CD4-positive, alpha-beta T cell (primary cell): ENCODE results near the gene GAD2. TPM values are rescaled to one million over a fixed set of nuclear protein-coding genes. Genes with fewer than 3 reads are reported as not detected.

Source experiments
- ATAC-seq: fragments of 200-7000 bp; cut with Tn5 transposase; one replicate; pipeline ENCODE4 v1.10.0; 2022; ENCODE audit warnings: mild to moderate bottlenecking; ENCODE audit not compliant: poor library complexity
- CTCF ChIA-PET: fragments of 350-600 bp; sonication (Branson Sonifier 250); formaldehyde crosslinking; loops from one replicate; lab custom pipeline; 2021; ENCODE audit warnings: antibody characterized with exemption, inconsistent platforms; lab: Charles Lee
- POLR2A ChIA-PET: fragments of 350-600 bp; sonication (Branson Sonifier 250); formaldehyde crosslinking; loops from one replicate; lab custom pipeline; 2021; ENCODE audit warnings: antibody characterized with exemption, inconsistent platforms; lab: Charles Lee
- DNase-seq, 14 experiments: peaks; one replicate each; pipeline ENCODE4 v3.0.0-alpha.2; 2013 to 2020; ENCODE audit warnings: mixed read lengths in 2 of 14
- H3K27ac ChIP-seq, 2 donors: one replicate each; pipeline versions ENCODE4 v1.5.1 to v1.7.0; 2013; ENCODE audit warnings: low read length in 2 of 2, low read depth in 1 of 2, mild to moderate bottlenecking in 1 of 2
- H3K27me3 ChIP-seq, 2 experiments: 1 replicate in 1 of 2; 2 replicates in 1 of 2; pipeline versions ENCODE4 v1.6.1 to v1.7.0; 2013; ENCODE audit warnings: low read length in 2 of 2, control low read depth in 1 of 2, mild to moderate bottlenecking in 1 of 2, moderate library complexity in 1 of 2; ENCODE audit not compliant: insufficient read depth in 2 of 2, control insufficient read depth in 1 of 2
- H3K36me3 ChIP-seq: one replicate; pipeline ENCODE4 v1.6.1; 2013; ENCODE audit warnings: low read length, control low read depth; ENCODE audit not compliant: insufficient read depth
- H3K4me1 ChIP-seq: one replicate; pipeline ENCODE4 v1.6.1; 2013; ENCODE audit warnings: low read length, control low read depth; ENCODE audit not compliant: insufficient read depth
- H3K4me3 ChIP-seq: one replicate; pipeline ENCODE4 v1.5.1; 2013; ENCODE audit warnings: mild to moderate bottlenecking, low read length, moderate library complexity
- H3K9me3 ChIP-seq, 2 experiments: 1 replicate in 1 of 2; 2 replicates in 1 of 2; pipeline versions ENCODE4 v1.6.1 to v1.7.0; 2013; ENCODE audit warnings: low read length in 2 of 2, mild to moderate bottlenecking in 2 of 2, control low read depth in 1 of 2, moderate library complexity in 1 of 2; ENCODE audit not compliant: control insufficient read depth in 1 of 2, insufficient read depth in 1 of 2
- H3K27ac Mint-ChIP-seq: one replicate; pipeline ENCODE4 v1.8.0; 2020; ENCODE audit warnings: mixed read lengths
- H3K27me3 Mint-ChIP-seq: one replicate; pipeline ENCODE4 v1.8.0; 2021; ENCODE audit warnings: mixed read lengths
- H3K36me3 Mint-ChIP-seq: one replicate; pipeline ENCODE4 v1.8.0; 2021; ENCODE audit warnings: low read depth, mixed read lengths
- H3K4me1 Mint-ChIP-seq: one replicate; pipeline ENCODE4 v1.8.0; 2021; ENCODE audit warnings: low read depth, mixed read lengths
- H3K4me3 Mint-ChIP-seq: one replicate; pipeline ENCODE4 v1.8.0; 2020; ENCODE audit warnings: mild to moderate bottlenecking, mixed read lengths
- H3K9me3 Mint-ChIP-seq: one replicate; pipeline ENCODE4 v1.8.0; 2020; ENCODE audit warnings: mixed read lengths
- CTCF ChIP-seq: fragments of 200-600 bp; IDR thresholded peaks from one replicate; pipeline ENCODE4 v1.8.0; 2022; ENCODE audit warnings: antibody characterized with exemption, mild to moderate bottlenecking
- intact Hi-C, 2 experiments: fragments of 100-400 bp; cut with DNase I in 1 of 2; cut with micrococcal nuclease in 1 of 2; formaldehyde crosslinking; loops; one replicate each; pipeline versions ENCODE4 v1.15.1 to v1.9.0; 2023 to 2025; cut with DNase I, micrococcal nuclease
- total RNA-seq, 174 experiments: library from RNA in 2 of 174; stranded (reverse) in 2 of 174; gene quantifications; one replicate each; pipeline ENCODE4 v1.2.3 and lab custom pipeline; 2021 to 2026

The GAD2 gene
- total RNA-seq, 2 experiments from 2014 or later = not detected

DNA sequence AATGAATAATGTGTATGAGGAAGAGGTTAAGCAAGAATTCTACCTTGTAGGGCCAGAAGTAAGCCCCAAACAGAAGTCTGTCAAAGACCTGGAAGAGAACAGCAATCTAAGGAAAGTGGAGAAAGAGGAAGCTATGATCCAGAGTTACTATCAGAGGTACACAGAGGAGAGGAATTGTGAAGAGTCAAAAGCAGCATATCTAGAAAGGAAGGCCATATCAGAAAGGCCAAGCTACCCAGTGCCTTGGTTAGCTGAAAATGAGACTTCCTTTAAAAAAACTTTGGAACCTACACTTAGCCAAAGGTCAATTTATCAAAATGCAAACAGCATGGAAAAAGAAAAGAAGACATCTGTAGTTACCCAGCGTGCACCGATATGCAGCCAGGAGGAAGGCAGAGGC is 42.7 kb upstream of the GAD2 start:
- Histone ChIP-seq H3K27me3 (peaks cover 4 to 13% of the 10 kb centered on the region in 2 experiments), H3K9me3 (peaks cover 0 to 5% of the 10 kb centered on the region in 2 experiments), H3K27ac (no peak overlapping the region), H3K36me3 (no peaks in the 10 kb centered on the region), H3K4me1 (no peaks in the 10 kb centered on the region), H3K4me3 (no peak overlapping the region)
- intact Hi-C loops = no loop called here
- Mint-ChIP-seq H3K27ac (no peak overlapping the region), H3K9me3 (no peaks in the 10 kb centered on the region), H3K4me1 (no peaks in the 10 kb centered on the region), H3K4me3 (no peak overlapping the region), H3K27me3 (peaks cover 54% of the 10 kb centered on the region), H3K36me3 (no peaks in the 10 kb centered on the region)
- CTCF ChIA-PET = interaction anchor here (0.8 kb wide), 1 partner anchor 33 kb away, joined by 3 read pairs; no protein-coding TSS in a partner anchor
- ATAC-seq = no peak
- TF ChIP-seq CTCF = no peak
- no peak for DNase-seq
- POLR2A ChIA-PET = no interaction called here

DNA sequence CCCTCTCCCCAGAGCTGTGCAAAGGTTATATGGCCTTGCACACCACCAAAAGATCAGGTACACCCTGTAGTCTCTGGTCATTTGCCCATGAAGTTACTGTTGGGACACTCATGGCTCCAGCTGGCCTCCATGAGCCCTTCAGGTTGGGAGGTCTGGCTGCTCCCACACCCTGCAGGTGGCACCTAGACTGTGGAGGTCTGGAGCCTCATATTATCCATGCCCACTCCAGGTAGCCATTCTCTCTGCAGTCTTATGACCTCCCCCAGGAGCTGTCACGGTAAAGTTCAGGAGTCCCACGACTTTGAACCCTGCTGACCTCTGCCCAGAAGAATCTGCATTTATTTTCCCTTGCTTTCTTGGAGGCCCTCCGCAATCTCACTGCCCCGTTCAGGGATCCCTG is 39.2 kb upstream of the GAD2 start:
- H3K4me1 Mint-ChIP-seq = no peaks in the 10 kb centered on the region
- H3K27me3 Mint-ChIP-seq = peaks cover 38% of the 10 kb centered on the region
- intact Hi-C loops = no loop called here
- Histone ChIP-seq H3K4me1 (no peaks in the 10 kb centered on the region), H3K4me3 (no peak overlapping the region), H3K36me3 (no peaks in the 10 kb centered on the region), H3K9me3 (peaks cover 0 to 5% of the 10 kb centered on the region in 2 experiments), H3K27ac (no peak overlapping the region), H3K27me3 (peaks cover 0 to 2% of the 10 kb centered on the region in 2 experiments)
- no peak overlapping the region for H3K27ac Mint-ChIP-seq
- H3K36me3 Mint-ChIP-seq = no peaks in the 10 kb centered on the region
- ChIA-PET POLR2A (no interaction called here), CTCF (no interaction called here)
- no peak overlapping the region for H3K4me3 Mint-ChIP-seq
- DNase-seq (no peak), ATAC-seq (no peak)
- TF ChIP-seq CTCF = no peak
- no peaks in the 10 kb centered on the region for H3K9me3 Mint-ChIP-seq

- ChIA-PET POLR2A (no interaction called here), CTCF (no interaction called here)
- intact Hi-C loops = no loop called here
- DNase-seq (no peak), ATAC-seq (no peak)
- no peak overlapping the region for H3K4me3 Mint-ChIP-seq
- Histone ChIP-seq H3K9me3 (no peaks in the 10 kb centered on the region), H3K4me1 (no peaks in the 10 kb centered on the region), H3K4me3 (no peak overlapping the region), H3K27ac (no peak overlapping the region), H3K36me3 (no peaks in the 10 kb centered on the region), H3K27me3 (peaks cover 0 to under 1% of the 10 kb centered on the region in 2 experiments)
- TF ChIP-seq CTCF = no peak
- H3K27ac Mint-ChIP-seq = no peak overlapping the region
- peaks cover 16% of the 10 kb centered on the region for H3K27me3 Mint-ChIP-seq
- no peaks in the 10 kb centered on the region for H3K4me1 Mint-ChIP-seq
- no peaks in the 10 kb centered on the region for H3K9me3 Mint-ChIP-seq
- no peaks in the 10 kb centered on the region for H3K36me3 Mint-ChIP-seq
Observed at GRCh38 chr10:26194275-26194674, 22.3 kb upstream of the GAD2 start.
